Activated CD8-positive, alpha-beta memory T cell treated with anti-CD3 and anti-CD28 coated beads for 24 hours (primary cell): ENCODE measurements around the gene C2CD3.
"Not testable (repeated sequence)": the region's sequence is repeated elsewhere in the genome, so short reads cannot be mapped to it uniquely, and the experiment has no call there.

Experiments used
- DNase-seq: peaks from one replicate; pipeline ENCODE4 v3.0.0-alpha.2; 2020

C2CD3 gene

GRCh38 chr11:74120260-74121035 lies 50.4 kb downstream of the C2CD3 start:
- DNase-seq = not testable (repeated sequence)

GRCh38 chr11:74116719-74117118 lies 54.1 kb downstream of the C2CD3 start:
- no peak for DNase-seq

- DNase-seq = no peak
These were observed 57.9 kb downstream of the C2CD3 start for GRCh38 chr11:74112877-74113276.

- no peak for DNase-seq
These were observed 64.7 kb downstream of the C2CD3 start for GRCh38 chr11:74106124-74106523.

- DNase-seq = no peak
These were observed 68.5 kb downstream of the C2CD3 start for GRCh38 chr11:74102321-74102720.

GRCh38 chr11:74100735-74101134 lies 70.1 kb downstream of the C2CD3 start:
- no peak for DNase-seq

GRCh38 chr11:74100231-74100630 lies 70.6 kb downstream of the C2CD3 start:
- DNase-seq = no peak

- no peak for DNase-seq
These were observed 73.0 kb downstream of the C2CD3 start for GRCh38 chr11:74097686-74098237.

- no peak for DNase-seq
These were observed 76.4 kb downstream of the C2CD3 start for GRCh38 chr11:74094393-74094792.

GRCh38 chr11:74092425-74092824 lies 78.4 kb downstream of the C2CD3 start:
- DNase-seq = no peak

GRCh38 chr11:74091549-74091948 lies 79.3 kb downstream of the C2CD3 start:
- DNase-seq = no peak

GRCh38 chr11:74090701-74091100 lies 80.1 kb downstream of the C2CD3 start:
- no peak for DNase-seq

- DNase-seq = no peak
These were observed 84.4 kb downstream of the C2CD3 start for GRCh38 chr11:74086242-74086884.

GRCh38 chr11:74085542-74085892 lies 85.3 kb downstream of the C2CD3 start:
- no peak for DNase-seq

- no peak for DNase-seq
These were observed 85.8 kb downstream of the C2CD3 start for GRCh38 chr11:74084796-74085541.

- DNase-seq = not testable (repeated sequence)
These were observed 86.9 kb downstream of the C2CD3 start for GRCh38 chr11:74083927-74084326.

- no peak for DNase-seq
These were observed 89.4 kb downstream of the C2CD3 start for GRCh38 chr11:74081428-74081827.

GRCh38 chr11:74077193-74077592 lies 93.6 kb downstream of the C2CD3 start:
- DNase-seq = no peak

- no peak for DNase-seq
These were observed 98.1 kb downstream of the C2CD3 start for GRCh38 chr11:74072721-74073120.

- no peak for DNase-seq
These were observed 98.5 kb downstream of the C2CD3 start for GRCh38 chr11:74072286-74072685.

GRCh38 chr11:74070723-74071492 lies 99.9 kb downstream of the C2CD3 start:
- no peak for DNase-seq

GRCh38 chr11:74069146-74070046 lies 101.4 kb downstream of the C2CD3 start:
- no peak for DNase-seq
